HAP-1 (cell line): ENCODE measurements around the gene LCN15.

ENCODE experiments used
- DNase-seq, 2 experiments: peaks; one replicate each; pipeline ENCODE4 v3.0.0-alpha.2; 2016 to 2020; ENCODE audit warnings: low spot score in 2 of 2
- H3K27me3 ChIP-seq: fragments of 250-450 bp; sonication (Bioruptor Pico); 2 replicates; pipeline ENCODE4 v1.5.1; 2020; ENCODE audit warnings: low read depth, mild to moderate bottlenecking, moderate library complexity
- H3K36me3 ChIP-seq: fragments of 250-450 bp; sonication (Bioruptor Pico); replicated peaks from 2 replicates; pipeline ENCODE4 v1.5.1; 2020; ENCODE audit warnings: mild to moderate bottlenecking
- H3K4me1 ChIP-seq: fragments of 250-450 bp; sonication (Bioruptor Pico); 2 replicates; pipeline ENCODE4 v1.5.1; 2020; ENCODE audit warnings: mild to moderate bottlenecking
- H3K4me3 ChIP-seq: fragments of 250-450 bp; sonication (Bioruptor Pico); 2 replicates; pipeline ENCODE4 v1.5.1; 2020; ENCODE audit warnings: mild to moderate bottlenecking, moderate library complexity
- H3K9me3 ChIP-seq: fragments of 250-450 bp; sonication (Bioruptor Pico); 2 replicates; pipeline ENCODE4 v1.5.1; 2020; ENCODE audit warnings: mild to moderate bottlenecking, moderate library complexity
- in situ Hi-C: fragments of 300-500 bp; cut with MboI; formaldehyde crosslinking; loops from 3 replicates; pipeline ENCODE4 v1.14.3; 2020; ENCODE audit warnings: low sequenced_read_pairs, inconsistent platforms, mixed read lengths

Gene LCN15

GRCh38 chr9:136729926-136730325 is 34.4 kb downstream of the LCN15 start:
- Histone ChIP-seq H3K36me3 (peaks cover 21% of the 10 kb centered on the region), H3K4me1 (peaks cover 16% of the 10 kb centered on the region), H3K27me3 (no peaks in the 10 kb centered on the region), H3K4me3 (no peak overlapping the region), H3K9me3 (no peaks in the 10 kb centered on the region)
- in situ Hi-C loops = no loop called here
- DNase-seq = no peak

- Histone ChIP-seq H3K36me3 (peaks cover 28% of the 10 kb centered on the region), H3K4me1 (peaks cover 16% of the 10 kb centered on the region), H3K4me3 (peak overlapping the region; percentile 73), H3K9me3 (no peaks in the 10 kb centered on the region), H3K27me3 (no peaks in the 10 kb centered on the region)
- in situ Hi-C loops = no loop called here
- DNase-seq = peak in 1 of 2 experiments; percentile 58
Observed at GRCh38 chr9:136729144-136729543, 35.2 kb downstream of the LCN15 start.

GRCh38 chr9:136728548-136729123 is 35.7 kb downstream of the LCN15 start:
- no peaks in the 10 kb centered on the region for H3K9me3 ChIP-seq
- DNase-seq = peak in 1 of 2 experiments; percentile 48

DNA sequence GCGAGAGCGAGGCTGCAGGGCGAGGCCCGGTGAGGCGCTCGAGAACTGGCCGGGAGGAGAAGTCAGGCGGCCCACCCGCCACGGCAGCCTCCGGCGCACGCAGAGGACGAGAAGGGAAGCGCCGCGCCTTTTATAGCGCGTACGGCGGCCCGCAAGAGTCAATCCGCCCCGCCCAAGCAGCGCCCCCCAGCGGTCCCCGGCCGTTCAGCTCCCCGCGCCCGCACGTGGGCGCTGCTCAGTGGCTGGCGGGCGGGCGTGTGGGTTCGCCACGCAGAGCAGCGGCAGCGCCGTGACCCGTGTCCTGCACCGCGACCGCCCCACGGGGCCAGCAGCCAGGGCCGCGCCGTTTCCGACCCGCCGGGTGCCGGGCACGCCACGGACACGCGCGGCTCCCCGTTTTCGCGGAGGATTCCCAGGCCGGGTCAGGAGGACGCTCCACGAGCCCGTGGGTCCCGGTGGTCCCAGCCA is 36.2 kb downstream of the LCN15 start:
- no peaks in the 10 kb centered on the region for H3K27me3 ChIP-seq
- H3K4me1 ChIP-seq = peaks cover 16% of the 10 kb centered on the region
- peak overlapping the region; percentile 73 for H3K4me3 ChIP-seq
- peak; percentile 69 to 93 for DNase-seq
- peaks cover 39% of the 10 kb centered on the region for H3K36me3 ChIP-seq
- no peaks in the 10 kb centered on the region for H3K9me3 ChIP-seq
- in situ Hi-C loops = no loop called here

More at GRCh38 chr9:136728548-136729123, 35.7 kb downstream of the LCN15 start:
- in situ Hi-C loops = no loop called here
- peaks cover 16% of the 10 kb centered on the region for H3K4me1 ChIP-seq
- peaks cover 34% of the 10 kb centered on the region for H3K36me3 ChIP-seq
- peak overlapping the region; percentile 73 for H3K4me3 ChIP-seq
- H3K27me3 ChIP-seq = no peaks in the 10 kb centered on the region

DNA sequence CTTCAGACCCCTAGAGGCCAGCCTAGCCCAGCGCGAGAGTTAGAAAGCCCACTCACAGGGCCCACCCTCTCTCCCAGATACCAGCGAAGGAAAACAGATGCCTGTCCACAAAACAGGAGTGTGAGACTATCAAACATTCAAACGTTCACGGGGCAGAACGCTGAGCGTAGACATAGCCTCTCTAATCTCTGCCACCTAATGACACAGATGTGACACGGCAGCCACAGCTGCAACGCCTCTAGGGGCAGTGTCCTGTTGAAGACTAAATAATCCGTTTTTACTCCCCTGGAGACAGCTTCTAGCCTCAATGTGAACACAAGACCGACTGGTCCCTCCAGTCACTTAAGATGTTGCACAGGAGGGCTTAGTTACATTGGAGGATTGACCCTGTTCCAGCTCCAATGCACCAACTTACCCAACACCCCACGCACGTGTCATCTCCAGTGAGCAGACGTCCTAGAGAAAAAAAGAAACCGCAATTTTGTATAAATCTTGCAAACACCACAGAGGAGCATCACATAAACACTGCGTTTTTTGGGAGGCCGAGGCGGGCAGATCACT is 37.6 kb downstream of the LCN15 start:
- H3K4me3 ChIP-seq = peak overlapping the region; percentile 73
- no peaks in the 10 kb centered on the region for H3K27me3 ChIP-seq
- peaks cover 16% of the 10 kb centered on the region for H3K4me1 ChIP-seq
- in situ Hi-C loops = no loop called here
- peaks cover 53% of the 10 kb centered on the region for H3K36me3 ChIP-seq
- H3K9me3 ChIP-seq = no peaks in the 10 kb centered on the region
- peak; percentile 65 to 69 for DNase-seq

GRCh38 chr9:136726118-136726517 is 38.2 kb downstream of the LCN15 start:
- no peak for DNase-seq
- peaks cover 16% of the 10 kb centered on the region for H3K4me1 ChIP-seq

GRCh38 chr9:136725612-136726011 is 38.7 kb downstream of the LCN15 start:
- H3K9me3 ChIP-seq = no peaks in the 10 kb centered on the region
- peak overlapping the region; percentile 73 for H3K4me3 ChIP-seq
- peaks cover 16% of the 10 kb centered on the region for H3K4me1 ChIP-seq
- H3K27me3 ChIP-seq = no peaks in the 10 kb centered on the region
- H3K36me3 ChIP-seq = peaks cover 64% of the 10 kb centered on the region
- DNase-seq = peak in 1 of 2 experiments; percentile 43
- in situ Hi-C loops = no loop called here

More at GRCh38 chr9:136726118-136726517, 38.2 kb downstream of the LCN15 start:
- Histone ChIP-seq H3K9me3 (no peaks in the 10 kb centered on the region), H3K36me3 (peaks cover 59% of the 10 kb centered on the region), H3K4me3 (peak overlapping the region; percentile 73), H3K27me3 (no peaks in the 10 kb centered on the region)
- in situ Hi-C loops = no loop called here

GRCh38 chr9:136724772-136725171 is 39.5 kb downstream of the LCN15 start:
- Histone ChIP-seq H3K36me3 (peaks cover 69% of the 10 kb centered on the region), H3K4me3 (no peak overlapping the region), H3K9me3 (no peaks in the 10 kb centered on the region), H3K27me3 (no peaks in the 10 kb centered on the region), H3K4me1 (peaks cover 16% of the 10 kb centered on the region)
- in situ Hi-C loops = no loop called here
- peak in 1 of 2 experiments; percentile 24 for DNase-seq

GRCh38 chr9:136723989-136724388 is 40.3 kb downstream of the LCN15 start:
- H3K9me3 ChIP-seq = no peaks in the 10 kb centered on the region
- H3K4me3 ChIP-seq = no peak overlapping the region
- peaks cover 69% of the 10 kb centered on the region for H3K36me3 ChIP-seq
- in situ Hi-C loops = no loop called here
- DNase-seq = no peak
- no peaks in the 10 kb centered on the region for H3K27me3 ChIP-seq
- peaks cover 11% of the 10 kb centered on the region for H3K4me1 ChIP-seq

DNA sequence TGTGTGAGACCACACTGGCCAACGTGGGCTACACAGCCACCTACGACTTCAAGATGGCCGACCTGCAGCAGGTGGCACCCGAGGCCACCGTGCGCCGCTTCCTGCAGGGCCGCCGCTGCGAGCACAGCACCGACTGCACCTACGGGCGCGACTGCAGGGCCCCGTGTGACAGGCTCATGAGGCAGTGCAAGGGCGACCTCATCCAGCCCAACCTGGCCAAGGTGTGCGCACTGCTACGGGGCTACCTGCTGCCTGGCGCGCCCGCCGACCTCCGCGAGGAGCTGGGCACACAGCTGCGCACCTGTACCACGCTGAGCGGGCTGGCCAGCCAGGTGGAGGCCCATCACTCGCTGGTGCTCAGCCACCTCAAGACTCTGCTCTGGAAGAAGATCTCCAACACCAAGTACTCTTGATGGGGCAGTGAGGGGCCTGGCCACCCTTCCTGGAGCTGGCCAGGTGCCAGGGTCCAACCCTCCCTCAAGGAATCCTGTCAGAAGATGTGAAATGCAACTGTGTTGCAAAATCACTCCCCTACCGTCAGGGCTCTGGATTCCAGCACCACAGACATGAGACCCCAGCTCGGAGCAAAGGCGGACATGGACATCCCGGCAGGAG is 40.8 kb downstream of the LCN15 start:
- peak; percentile 34 to 64 for DNase-seq
- Histone ChIP-seq H3K36me3 (peaks cover 69% of the 10 kb centered on the region), H3K4me1 (peaks cover 11% of the 10 kb centered on the region), H3K27me3 (no peaks in the 10 kb centered on the region), H3K9me3 (no peaks in the 10 kb centered on the region), H3K4me3 (no peak overlapping the region)
- in situ Hi-C loops = no loop called here

- Histone ChIP-seq H3K4me3 (no peak overlapping the region), H3K36me3 (peaks cover 72% of the 10 kb centered on the region), H3K9me3 (no peaks in the 10 kb centered on the region), H3K4me1 (peaks cover 11% of the 10 kb centered on the region), H3K27me3 (no peaks in the 10 kb centered on the region)
- in situ Hi-C loops = no loop called here
- peak in 1 of 2 experiments; percentile 63 for DNase-seq
Observed at GRCh38 chr9:136722969-136723356, 41.4 kb downstream of the LCN15 start.

DNA sequence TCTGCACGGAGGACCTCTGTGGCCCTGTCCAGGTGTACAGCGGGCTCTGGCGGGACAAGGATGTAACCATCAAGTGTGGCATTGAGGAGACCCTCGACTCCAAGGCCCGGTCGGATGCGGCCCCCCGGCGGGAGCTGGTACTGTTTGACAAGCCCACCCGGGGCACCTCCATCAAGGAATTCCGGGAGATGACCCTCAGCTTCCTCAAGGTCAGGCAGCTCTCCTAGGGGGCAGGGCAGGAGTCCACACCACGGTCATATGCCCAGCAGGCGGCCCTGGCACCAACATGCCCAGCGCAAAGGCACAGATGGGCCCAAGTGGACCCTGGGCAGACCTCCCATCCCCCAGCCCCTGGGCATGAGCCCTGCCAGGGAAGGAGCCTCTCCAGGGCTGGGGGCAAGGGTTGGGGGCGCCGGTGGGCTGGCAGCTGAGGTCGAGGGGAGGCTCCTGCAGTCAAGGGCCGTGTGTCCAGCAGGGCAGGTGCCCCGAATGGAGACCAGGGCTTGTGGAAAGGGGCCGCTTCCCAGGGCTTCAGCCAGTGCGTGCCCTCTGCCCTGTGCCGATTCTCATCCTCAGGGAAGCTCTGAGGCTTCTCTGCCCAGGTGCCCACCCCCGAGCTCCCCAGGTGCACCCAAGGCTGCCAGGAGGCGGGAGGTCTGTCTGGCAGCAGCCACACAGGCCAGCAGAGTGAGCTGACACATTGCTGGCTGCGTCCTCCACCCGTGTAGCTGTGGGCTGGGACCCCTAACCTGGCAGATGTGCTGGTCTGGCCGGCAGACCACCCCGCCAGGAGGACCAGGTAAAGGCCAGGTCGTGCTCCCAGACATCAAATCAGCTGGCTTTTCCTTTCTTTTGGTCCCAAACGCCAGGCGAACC is 42.0 kb downstream of the LCN15 start:
- Histone ChIP-seq H3K4me3 (no peak overlapping the region), H3K27me3 (no peaks in the 10 kb centered on the region), H3K4me1 (peaks cover 11% of the 10 kb centered on the region), H3K9me3 (no peaks in the 10 kb centered on the region), H3K36me3 (peaks cover 72% of the 10 kb centered on the region)
- in situ Hi-C loops = no loop called here
- DNase-seq = peak in 1 of 2 experiments; percentile 36

DNA sequence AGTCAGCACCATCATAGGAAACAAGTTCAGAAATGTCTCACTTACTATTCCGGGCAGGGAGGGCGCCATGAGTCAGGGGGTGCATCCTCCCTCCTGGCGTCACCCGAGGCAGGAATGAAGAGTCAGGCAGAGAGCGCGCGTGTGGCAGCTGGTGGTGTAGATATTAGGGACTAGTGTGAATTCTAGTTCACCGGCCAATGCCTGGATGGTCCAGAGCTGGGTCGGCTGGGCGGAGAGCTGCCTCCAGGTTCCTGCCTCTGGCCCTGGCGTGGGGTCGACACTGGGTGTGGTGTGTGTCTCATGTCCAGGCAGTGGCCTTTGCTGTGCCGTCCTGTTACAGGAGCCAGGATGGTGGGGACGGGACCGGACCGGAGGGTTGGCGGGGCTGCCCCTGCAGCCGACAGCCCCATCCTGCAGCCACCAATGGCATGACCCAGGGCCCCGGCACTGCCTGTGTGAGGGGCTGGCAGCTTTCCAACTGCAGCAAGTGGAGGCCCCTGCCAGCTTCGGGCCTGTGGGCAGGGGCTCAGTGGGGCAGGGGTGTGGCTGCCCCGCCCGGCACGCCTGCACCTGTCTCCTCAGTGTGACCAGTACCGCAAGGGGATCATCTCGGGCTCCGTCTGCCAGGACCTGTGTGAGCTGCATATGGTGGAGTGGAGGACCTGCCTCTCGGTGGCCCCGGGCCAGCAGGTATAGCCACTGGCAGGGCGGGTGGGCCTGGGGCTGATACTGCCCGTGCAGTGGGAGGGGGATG is 42.8 kb downstream of the LCN15 start:
- Histone ChIP-seq H3K4me3 (no peak overlapping the region), H3K9me3 (no peaks in the 10 kb centered on the region), H3K27me3 (no peaks in the 10 kb centered on the region), H3K36me3 (peaks cover 67% of the 10 kb centered on the region), H3K4me1 (peaks cover 11% of the 10 kb centered on the region)
- DNase-seq = peak in 1 of 2 experiments; percentile 52
- in situ Hi-C loops = no loop called here
